Activated CD4-positive, alpha-beta T cell treated with anti-CD3 and anti-CD28 coated beads, Interleukin-2, Interleukin-6, amounts not matched to agents 100 ng/mL and 50 ng/mL, durations not matched to agents 16 hours and 8 hours (primary cell): ENCODE results near the gene KLF11.
"Not testable (repeated sequence)": the region's sequence is repeated elsewhere in the genome, so short reads cannot be mapped to it uniquely, and the experiment has no call there.

Experiments used
- DNase-seq: peaks from one replicate; pipeline ENCODE4 v3.0.0-alpha.2; 2020

The KLF11 gene

DNA sequence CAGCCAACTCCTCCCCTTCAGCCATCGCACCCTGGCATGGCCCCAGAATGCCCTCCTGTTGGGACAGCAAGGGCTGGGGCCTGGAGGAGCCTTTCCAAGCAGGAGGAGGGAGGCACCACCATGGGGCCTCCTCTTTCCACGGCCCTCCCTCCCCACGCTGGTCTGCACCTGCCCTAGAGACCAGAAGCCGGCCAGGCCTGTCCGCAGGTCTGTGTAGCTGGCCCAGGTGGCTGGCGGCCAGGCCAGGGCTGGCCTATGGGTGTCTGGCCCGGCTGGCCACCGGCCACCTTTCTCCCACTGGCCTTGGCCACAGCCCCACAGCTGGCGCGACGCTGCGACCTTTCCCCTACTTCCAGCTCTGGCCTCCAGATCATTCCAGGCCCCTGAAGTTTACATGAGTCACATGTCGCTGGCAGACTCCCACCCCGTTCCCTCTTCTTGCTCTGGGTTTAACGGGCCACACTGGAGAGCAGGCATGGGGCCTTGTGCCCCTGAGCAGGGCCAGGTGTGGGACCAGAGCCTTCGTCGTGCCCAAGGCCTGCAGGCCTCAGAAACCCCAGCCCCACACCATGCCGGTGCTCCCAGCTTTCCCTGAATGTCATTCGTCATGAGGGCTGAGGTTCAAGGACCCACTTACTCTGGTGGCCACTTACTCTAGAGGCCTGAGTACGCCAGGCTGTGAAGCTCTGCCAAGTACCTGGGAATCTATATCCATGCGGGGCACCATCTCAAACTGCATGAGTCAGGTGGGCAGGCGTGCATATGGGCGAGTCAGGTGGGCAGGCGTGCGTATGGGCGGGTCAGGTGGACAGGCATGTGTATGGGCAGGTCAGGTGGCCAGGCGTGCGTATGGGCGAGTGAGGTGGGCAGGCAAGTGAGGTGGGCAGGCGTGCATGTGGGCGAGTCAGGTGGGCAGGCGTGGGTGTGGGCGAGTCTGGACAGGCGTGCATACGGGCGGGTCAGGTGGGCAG is 33.3 kb upstream of the KLF11 start:
- no peak for DNase-seq

DNA sequence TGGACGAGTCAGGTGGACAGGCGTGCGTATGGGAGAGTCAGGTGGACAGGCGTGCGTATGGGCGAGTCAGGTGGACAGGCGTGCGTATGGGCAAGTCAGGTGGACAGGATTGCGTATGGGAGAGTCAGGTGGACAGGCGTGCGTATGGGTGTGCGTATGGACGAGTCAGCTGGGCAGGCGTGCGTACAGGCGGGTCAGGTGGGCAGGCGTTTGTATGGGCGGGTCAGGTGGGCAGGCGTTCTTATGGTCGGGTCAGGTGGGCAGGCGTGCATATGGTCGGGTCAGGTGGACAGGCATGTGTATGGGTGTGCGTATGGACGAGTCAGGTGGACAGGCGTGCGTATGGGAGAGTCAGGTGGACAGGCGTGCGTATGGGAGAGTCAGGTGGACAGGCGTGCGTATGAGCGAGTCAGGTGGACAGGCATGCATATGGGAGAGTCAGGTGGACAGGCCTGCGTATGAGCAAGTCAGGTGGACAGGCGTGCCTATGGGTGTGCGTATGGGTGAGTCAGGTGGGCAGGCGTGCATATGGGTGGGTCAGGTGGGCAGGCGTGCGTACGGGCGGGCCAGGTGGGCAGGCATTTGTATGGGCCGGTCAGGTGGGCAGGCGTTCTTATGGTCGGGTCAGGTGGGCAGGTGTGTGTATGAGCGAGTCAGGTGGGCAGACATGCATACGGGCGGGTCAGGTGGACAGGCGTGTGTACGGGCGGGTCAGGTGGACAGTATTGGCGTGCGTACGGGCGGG is 32.3 kb upstream of the KLF11 start:
- DNase-seq, result not testable (repeated sequence)

- DNase-seq, result not testable (repeated sequence)
Observed at GRCh38 chr2:10011606-10012325, 31.6 kb upstream of the KLF11 start.

- DNase-seq, result not testable (repeated sequence)
Observed at GRCh38 chr2:10012366-10012962, 30.9 kb upstream of the KLF11 start.

GRCh38 chr2:10012963-10013461 is 30.3 kb upstream of the KLF11 start:
- DNase-seq, result no peak

- DNase-seq, result not testable (repeated sequence)
Observed at GRCh38 chr2:10013651-10014417, 29.5 kb upstream of the KLF11 start.

DNA sequence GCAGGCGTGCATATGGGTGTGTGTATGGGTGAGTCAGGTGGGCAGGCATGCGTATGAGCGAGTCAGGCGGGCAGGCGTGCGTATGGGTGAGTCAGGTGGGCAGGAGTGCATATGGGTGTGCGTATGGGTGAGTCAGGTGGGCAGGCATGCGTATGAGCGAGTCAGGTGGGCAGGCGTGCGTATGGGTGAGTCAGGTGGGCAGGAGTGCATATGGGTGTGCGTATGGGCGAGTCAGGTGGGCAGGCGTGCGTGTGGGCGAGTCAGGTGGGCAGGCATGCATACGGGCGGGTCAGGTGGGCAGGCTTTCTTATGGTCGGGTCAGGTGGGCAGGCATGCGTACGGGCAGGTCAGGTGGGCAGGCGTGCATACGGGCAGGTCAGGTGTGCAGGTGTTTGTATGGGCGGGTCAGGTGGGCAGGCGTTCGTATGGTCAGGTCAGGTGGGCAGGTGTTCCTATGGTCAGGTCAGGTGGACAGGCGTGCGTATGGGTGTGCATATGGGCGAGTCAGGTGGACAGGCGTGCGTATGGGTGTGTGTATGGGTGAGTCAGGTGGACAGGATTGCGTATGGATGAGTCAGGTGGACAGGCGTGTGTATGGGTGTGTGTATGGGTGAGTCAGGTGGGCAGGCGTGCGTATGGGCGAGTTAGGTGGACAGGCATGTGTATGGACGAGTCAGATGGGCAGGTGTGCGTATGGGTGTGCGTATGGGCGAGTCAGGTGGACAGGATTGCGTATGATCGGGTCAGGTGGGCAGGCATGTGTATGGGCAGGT is 28.7 kb upstream of the KLF11 start:
- DNase-seq, result no peak

DNA sequence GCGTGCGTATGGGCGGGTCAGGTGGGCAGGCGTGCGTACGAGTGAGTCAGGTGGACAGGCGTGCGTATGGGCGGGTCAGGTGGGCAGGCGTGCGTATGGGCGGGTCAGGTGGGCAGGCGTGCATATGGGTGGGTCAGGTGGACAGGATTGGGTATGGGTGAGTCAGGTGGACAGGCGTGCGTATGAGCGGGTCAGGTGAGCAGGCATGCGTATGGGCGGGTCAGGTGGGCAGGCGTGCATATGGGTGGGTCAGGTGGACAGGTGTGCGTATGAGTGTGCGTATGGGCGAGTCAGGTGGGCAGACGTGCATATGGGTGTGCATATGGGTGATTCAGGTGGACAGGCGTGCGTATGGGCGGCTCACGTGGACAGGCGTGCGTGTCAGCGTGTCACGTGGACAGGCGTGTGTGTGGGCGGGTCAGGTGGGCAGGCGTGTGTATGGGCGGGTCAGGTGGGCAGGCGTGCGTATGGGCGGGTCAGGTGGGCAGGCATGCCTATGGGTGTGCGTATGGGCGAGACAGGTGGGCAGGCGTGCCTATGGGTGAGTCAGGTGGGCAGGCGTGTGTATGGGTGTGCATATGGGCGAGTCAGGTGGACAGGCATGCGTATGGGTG is 27.9 kb upstream of the KLF11 start:
- not testable (repeated sequence) for DNase-seq

DNA sequence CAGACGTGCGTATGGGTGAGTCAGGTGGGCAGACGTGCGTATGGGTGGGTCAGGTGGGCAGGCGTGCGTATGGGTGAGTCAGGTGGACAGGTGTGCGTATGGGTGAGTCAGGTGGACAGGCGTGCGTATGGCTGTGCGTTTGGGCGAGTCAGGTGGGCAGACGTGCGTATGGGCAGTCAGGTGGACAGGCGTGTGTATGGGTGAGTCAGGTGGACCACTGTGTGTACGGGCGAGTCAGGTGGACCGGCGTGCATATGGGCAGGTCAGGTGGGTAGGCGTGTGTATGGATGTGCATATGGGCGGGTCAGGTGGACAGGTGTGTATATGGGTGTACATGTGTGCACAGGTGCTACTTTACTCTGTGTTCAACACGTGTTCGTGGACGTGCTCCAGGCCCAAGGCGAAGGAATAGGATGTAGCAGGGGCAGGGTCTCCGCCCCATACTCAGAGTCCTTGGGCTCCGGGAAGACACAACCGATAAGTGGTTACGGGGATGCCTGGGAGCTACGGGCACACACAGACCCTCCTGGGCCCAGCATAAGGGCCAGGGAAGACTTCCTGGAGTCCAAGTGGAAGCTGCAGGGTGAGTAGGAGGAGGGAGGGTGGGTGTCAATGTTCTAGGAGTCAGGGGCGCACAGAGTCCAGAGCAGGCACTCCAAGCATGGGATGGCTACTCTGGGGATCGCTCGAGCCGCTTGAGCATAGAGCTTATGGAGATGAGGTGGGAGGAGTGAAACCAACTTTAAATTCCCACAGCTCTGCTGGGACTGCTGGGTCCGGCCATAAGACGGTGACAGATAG is 27.1 kb upstream of the KLF11 start:
- no peak for DNase-seq

DNA sequence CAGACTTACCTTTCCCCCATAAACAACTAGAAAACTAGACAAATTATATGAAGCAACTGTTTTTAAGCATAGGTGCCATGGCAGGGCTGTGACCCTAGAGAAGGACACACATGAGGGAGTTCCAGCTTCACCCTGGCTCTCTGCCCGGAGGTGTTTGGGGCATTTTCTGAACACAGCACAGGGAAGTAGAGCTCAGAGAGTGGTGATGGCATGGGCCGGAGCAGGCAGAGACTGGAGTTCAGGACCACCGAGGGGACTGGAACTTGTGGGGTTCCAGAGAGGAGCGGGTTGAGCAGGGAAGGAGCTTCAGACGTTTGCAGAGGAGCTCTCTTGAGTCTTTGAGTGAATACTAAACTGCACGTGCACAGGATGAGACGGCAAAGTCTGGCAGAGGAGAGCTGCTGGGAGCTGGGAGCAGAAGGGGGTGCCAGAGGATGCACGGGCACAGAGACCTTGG is 26.5 kb upstream of the KLF11 start:
- DNase-seq, result no peak

DNA sequence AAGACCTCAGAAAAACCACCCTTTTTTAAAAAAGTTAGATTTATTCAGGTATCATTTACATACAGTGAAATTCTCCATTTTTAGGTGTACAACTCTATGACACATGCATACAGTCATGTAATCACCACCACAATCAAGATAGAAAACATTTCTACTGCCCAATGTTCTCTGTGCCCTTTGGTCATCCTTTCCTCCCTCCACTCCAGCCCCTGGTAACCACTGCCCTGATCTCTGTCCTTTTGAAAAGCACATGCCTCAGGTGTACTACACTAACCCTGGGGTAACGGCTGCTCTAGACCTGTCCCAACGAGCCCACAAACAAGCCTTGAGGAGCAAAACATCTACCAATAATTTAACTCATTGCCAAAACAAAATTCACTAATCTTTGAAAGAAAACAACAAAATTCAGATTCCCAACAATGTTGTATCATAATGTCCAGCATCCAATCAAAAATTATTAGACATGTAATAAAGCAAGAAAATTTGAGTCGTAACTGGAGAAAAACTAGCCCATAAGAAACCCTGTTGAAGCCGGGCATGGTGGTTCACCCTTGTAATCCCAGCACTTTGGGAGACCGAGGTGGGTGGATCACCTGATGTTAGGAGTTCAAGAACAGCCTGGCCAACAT is 25.9 kb upstream of the KLF11 start:
- DNase-seq, result no peak

GRCh38 chr2:10019174-10019573 is 24.2 kb upstream of the KLF11 start:
- no peak for DNase-seq

- DNase-seq, result no peak
Observed at GRCh38 chr2:10019602-10020400, 23.5 kb upstream of the KLF11 start.

GRCh38 chr2:10022041-10022421 is 21.3 kb upstream of the KLF11 start:
- no peak for DNase-seq

GRCh38 chr2:10022445-10022844 is 20.9 kb upstream of the KLF11 start:
- DNase-seq, result no peak

- no peak for DNase-seq
Observed at GRCh38 chr2:10022966-10023662, 20.2 kb upstream of the KLF11 start.

GRCh38 chr2:10026940-10027569 is 16.3 kb upstream of the KLF11 start:
- DNase-seq, result no peak
